Left renal cortex interstitium (tissue), 4 donors: ENCODE measurements around the gene PM20D1. TPM values are rescaled to one million over a fixed set of nuclear protein-coding genes. Genes with fewer than 3 reads are reported as not detected.

Experiments
- DNase-seq, 4 donors: peaks; one replicate each; pipeline ENCODE4 v3.0.0-alpha.2; 2013; ENCODE audit warnings: low read depth in 4 of 4, low spot score in 2 of 4, missing footprints in 1 of 4
- polyA plus RNA-seq, 4 donors: library from polyadenylated mRNA; unstranded; fragments of 120-200 nt; gene quantifications; one replicate each; pipeline ENCODE4 v1.2.1, GENCODE V29; 2013; ENCODE audit not compliant: insufficient read length in 4 of 4

Gene PM20D1
- polyA plus RNA-seq, 4 donors = 0.24 to 4.1 (median 2.2) TPM

DNA sequence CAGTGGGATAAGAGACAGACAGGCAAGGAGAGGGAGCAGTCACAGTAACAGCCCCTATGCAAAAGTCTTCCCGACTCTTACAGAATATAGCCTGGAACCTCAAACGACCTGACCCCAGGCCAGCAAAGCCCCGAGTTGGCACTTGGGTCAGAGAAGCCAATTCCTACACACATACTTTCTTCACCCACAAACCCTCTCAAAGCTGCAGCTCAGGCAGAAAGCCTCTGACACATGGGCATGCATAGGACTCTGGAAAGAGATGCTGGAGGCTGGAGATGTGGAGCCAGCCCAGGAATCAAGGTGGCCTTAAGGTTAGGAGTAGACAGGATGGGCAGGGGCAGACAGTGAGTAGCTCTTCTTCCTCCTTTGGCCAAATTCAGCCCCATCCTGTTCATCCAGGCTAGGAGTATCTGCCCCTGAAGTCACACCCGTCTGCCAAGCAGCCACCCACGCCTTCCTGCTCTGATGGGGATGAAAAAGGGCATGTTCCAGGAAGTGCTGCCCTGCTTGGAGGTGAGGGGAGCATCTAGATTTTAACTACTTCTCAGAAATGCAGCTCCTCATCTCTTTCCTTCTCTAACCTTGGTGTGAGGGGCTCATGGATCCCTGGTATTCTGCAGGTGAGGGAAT, 44.7 kb downstream of the PM20D1 start:
- DNase-seq = no peak

DNA sequence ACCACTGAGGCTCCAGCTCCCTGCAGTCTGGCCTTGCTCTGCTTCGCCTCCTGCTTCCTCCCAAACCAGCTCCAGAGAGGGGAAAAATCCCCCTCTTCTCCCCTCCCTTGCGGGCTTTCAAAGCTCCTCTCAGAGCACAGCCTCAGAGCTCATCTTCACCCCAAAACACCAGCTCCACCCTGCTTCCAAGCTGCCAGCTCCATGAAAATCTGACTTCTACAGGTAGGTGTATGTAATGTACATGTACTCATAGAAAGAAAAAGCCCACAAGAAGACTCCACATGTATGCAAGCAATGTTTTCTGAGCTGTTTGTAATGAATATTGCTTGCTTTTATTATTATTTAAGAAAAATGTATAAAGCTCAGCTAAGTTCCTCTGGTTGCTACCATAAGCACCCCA, 45.3 kb downstream of the PM20D1 start:
- DNase-seq = no peak

DNA sequence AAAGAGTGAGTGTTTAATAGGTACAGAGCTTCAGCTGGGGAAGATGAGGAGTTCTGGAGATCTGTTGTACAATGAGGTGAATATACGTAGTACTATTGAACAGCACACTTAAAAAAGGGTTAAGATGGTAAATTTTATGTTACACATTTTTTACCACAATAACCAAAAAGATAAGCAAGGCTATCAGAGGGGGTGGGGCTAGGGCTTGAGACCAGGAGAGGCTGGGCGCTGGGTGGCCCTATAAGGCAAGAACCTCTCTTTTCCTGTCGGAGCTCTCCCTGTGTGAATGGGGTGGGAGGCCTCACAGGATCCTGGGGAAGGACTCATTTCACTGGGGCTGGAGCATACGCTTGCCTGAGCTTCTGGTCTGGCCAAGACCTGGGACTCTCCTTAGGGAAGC, 45.9 kb downstream of the PM20D1 start:
- no peak for DNase-seq

DNA sequence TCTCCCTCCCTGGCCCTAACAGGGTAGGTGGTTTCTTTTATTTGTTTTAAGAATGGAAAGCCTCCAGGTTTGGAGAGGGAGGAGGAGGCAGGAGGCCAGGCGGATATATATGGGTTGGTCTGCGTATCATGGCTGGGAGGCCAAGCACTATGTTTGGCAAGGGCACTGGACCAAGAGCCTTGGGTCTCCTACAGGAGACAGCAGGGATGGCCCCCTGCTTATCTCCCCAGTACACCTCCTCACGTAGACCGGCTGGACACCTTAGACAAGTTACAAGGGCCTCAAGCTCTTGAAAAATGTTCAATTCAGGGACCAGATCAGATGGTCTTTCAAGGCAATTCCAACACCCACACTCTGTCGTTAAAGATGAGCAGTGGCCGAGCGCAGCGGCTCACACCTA, 47.9 kb downstream of the PM20D1 start:
- DNase-seq = no peak

DNA sequence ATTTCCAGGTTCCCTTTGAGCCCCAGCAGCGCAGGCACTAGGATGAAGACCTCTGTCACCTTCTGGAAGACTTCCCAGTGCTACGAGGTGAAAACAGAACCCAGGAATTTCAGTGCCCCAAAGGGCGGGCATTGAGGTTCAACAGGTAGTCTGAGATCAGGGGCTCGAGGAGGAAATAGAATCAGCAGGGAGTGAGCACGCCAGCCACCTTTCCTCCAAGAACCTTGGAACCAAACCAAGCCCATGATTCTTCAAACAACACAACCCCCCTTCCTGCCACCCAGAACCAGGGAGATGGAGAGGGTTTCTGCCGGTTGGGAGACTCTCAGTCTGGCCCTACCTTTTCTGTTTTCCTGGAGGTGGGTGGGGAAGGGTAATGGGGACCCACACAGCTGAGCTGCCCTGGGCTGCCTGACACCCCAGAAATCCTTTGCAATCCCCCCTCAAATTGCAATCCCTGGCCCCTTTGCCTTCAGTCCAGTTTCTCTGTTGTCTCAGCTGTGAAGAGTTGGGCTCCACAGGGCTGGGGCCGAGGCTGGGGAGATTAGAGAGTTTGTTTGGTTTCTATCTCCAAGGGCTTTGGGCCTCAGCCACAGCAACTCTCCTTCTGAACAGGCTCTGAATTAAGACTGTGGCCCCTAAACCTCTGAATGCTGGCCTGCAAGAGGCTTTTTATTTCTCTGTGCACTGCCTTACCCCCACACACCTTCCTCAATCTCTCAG, 48.8 kb downstream of the PM20D1 start:
- no peak for DNase-seq

DNA sequence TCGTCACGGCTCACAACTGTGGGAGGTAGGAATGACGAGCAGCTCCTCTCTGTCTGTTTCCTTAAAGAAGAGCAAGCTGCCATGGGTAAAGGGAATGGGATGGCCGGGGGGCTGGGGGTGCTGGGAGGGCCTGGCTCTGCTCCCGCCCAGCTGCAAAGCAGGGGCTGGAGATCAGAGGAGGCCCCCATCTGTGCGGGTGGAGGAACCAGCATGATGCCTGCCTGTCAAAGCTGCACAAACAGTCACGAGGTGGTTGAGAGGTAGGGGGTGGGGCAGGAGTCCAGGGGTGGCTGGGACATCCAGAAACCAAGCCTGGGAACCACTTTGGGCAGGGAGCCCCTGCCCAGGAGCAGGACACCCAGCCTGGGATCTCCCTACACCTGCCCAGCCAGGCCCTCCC, 49.5 kb downstream of the PM20D1 start:
- DNase-seq = no peak

DNA sequence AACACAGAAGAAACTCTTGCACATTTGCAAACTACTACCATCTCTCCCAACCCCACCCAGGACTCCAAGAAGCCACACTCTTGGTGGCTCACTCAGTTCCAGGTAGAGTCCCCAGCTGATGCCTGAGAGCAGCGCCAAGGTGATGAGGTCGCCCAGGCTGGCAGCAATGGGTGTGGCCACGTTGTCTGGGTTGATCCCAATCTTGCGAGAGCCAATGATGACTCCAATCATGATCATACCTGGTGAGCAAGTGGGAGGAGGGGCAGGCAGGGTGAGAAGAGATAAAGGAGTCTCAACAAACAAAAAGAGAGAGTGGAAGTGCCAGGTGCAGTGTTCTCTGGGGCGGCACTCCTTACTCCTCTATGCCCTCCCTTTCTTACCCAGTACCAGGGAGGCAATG, 51.4 kb downstream of the PM20D1 start:
- DNase-seq = no peak

DNA sequence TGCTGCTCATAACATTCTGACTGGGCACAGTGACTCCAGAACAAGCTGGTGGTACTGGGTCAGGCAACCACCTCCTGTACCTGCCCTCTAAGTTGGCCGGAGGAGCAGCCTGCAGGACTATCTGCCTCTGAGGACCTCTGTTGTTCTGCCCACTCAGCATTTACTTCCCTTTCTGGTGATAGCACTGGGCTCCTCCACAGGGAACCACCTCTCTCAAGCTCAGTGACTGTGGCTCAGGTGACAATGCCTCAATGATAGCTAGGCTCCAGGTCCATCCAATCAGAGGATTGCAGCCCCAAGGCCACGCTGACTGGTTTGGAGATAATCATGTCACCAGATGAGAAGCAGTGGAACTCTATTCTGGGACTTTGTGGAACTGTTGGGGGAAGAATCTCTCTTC, 52.8 kb downstream of the PM20D1 start:
- no peak for DNase-seq

DNA sequence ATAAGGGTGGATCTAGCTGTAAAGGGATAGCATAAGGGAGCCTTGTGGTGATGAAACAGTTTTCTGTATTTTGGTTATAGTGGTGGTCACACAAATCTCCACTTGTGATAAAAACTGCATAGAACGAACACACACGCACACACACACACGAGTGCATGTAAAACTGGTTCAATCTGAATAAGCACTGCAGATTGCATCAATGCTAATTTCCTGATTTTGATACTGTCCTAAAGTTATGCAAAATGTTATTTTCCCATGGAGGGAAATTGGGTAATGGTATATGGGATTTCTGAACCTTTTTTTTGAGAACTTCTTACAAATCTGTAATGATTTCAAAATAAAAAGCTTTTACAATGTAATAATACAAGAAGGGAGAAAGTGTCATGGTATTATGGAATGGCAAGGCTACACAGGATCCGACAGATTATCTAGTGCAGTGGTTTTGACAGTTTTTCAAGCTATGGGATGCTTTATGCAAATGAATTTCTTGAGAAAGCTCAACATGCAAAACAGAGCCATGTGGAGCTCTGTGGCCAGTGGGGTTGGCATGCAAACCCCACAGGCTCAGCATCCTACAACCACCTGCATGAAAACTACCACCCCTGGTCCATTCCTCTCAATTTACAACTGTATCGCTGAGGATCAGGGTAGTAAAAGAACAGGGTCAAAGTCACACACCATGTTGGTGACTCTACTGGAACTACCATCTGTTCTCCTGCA, 55.8 kb downstream of the PM20D1 start:
- DNase-seq = no peak

DNA sequence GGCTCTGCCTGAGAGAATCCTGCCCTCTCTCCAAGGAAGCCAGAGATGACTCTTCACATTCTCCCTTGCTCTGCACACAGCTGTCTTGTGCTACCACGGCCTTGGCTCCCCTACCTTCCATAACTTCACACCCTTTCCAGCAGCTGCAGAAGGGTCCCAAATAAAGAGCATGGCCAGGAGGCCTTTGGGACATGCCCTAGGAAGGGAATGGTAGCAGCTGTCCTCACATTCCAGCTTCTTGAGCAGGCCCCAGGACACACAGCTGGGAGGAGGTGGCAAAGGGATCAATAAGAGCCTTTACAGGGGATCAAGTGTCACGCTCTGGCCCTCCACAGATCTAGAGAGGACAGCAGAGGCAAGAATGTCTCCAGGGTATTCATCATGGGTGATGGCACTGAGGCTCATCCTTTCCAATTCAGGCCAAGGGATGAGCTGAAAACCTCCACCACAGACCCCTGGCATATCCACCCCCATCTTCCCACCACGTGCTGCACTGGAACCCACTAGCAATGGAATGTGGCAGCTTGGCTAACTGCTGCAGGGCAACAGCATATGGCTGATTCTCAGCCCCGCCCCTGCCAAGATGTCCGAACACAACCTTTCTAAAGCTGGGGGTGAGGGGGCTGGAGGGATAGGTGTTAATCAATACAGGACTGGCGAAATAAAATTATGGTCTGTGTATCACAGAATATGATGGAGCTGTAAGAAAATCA, 56.8 kb downstream of the PM20D1 start:
- DNase-seq = no peak

DNA sequence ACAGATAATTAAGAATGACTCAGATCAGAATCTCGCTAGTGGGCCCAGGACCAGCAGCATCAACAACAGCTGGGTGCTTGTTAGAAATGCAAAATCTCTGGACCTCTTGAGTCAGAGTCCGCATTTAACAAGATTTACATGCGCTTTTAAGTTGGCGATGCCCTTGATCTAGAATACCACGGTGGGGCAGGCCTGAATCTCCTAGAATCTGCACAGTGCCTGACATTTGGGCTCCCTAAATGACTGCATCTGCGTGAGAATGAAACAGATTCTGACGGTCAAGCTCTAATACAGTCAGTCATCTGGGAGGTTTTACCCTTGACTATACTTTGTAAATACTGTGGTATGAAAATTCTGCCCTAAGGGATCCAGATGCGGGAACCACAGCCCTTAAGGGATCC, 57.5 kb downstream of the PM20D1 start:
- no peak for DNase-seq

DNA sequence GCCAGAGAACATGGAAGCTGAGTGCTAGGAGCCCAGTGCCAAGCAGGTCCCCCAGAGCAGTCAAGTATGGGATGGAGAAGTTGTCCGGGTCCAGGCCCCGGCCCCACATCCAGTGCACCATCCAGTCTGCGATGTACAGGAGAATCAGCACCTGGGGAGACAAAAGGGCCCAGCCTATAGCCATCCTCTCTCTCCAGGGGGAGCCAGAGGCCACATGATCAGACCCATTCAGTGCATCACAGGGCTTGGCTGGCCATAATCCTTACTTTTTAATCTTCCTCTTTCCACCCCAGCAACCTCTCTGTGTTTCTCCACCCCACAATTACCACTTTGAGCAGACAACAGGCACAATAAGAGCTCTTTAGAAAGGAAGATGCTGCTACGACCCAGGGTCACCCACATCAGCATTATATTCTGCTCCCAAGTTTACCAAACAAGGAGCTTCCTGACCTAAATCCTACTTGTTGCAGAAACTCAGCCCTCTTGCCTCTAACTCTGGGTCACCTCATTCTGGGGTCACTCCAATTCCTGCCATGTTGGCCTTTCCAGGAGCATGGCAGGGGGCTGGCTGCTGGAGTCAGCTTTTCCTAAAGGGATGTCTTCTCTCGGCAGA, 58.3 kb downstream of the PM20D1 start:
- no peak for DNase-seq

DNA sequence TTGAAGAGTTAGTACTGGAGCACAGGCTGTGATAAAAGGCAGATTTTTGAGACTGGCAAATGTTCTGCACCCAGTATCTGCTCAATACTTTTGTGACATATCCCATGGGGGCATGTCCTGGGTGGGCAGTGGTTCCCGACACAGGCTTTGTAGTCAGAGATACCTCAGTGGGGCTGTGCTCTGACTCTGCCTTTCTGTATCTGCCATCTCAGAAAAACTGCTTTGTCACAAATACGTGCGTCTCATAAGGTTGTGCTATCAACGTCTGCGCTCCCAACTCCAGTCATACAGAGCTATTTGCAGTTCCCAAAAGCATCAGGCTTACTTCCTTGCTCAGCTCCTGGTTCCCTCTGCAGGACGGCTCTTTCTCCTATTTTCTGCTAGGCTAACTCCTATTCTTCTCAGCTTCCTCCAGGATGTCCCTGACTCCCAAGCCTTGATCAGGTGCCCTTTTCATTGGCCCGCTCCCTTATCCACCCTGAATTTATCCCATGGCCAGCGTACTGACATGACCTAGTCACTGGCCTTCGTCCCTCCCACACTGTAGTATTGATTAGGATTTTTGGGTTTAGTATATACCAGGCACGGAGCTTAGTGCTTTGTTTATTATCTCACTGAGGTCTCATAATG, 62.5 kb downstream of the PM20D1 start:
- no peak for DNase-seq

DNA sequence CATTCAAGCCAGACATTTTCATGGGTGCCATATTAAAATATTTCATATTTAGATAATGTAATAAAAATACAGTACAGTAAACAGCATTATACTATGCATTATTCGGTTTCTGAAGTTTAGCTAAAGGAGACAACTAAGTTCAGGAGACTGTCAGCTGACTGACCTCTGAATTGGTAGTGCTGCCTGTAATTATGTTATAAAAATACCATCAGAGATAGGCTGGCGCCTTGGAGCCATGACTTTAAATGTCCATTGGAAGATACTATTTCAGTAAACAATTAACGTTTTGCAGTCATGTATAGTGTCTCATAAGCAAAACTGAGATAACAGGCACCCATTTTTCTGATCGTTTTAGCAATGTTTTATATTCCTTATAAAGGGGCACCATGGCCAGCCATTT, 63.3 kb downstream of the PM20D1 start:
- DNase-seq = no peak

DNA sequence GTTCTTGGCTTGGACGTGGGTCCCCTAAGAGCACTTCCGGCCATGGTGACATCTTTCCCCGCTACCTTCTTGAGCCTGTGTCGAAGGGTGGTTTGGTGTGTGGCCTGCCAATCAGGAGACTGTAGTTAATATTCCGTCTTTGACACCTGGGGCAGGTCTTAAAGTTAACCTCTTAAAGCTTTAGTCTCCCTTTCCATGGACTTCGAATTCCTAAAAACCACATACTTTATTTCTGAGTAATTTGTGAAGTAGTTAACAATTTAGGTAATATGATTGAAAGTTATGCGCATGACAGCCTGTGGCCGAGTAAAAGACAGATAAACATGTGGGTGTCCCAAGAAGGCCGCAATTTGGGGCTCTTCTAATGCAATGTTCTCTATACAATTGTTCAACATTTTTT, 64.5 kb downstream of the PM20D1 start:
- DNase-seq = no peak

DNA sequence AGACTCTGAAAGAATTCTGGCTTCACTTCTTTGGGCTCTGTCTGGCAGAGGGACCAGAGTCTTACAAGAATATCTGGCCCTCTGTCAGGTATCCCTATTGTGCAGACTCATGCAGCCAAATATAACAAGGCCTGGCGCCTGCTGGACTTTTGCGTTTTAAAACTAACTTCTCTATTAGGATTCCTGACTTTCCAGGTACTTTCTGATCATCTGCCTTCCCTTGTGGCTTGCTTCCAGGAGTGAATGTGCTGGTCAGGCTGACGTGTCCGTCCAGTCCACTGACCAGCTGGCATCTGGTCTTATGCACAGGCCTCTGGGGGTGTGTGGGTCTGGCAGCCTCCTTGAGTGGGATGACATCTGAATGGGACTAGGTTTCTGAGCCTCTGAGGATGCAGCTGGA, 66.0 kb downstream of the PM20D1 start:
- no peak for DNase-seq

DNA sequence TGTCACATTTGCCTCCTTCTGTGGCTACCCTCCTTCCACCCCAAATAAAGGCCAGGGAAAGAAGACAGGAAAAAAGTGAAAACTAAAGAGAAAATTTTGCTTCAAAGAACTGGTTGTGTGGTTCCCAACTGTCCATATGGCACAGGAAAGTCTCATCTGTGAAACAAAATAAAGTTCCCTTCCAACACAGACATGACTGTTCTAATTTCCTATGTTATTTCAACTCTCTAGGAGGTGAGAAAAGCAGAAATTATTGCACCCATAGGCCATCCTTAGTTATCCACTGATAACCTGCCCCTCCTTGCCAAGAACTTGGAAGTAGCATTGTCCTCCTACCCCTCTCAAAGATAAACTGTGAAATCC, 66.5 kb downstream of the PM20D1 start:
- no peak for DNase-seq

DNA sequence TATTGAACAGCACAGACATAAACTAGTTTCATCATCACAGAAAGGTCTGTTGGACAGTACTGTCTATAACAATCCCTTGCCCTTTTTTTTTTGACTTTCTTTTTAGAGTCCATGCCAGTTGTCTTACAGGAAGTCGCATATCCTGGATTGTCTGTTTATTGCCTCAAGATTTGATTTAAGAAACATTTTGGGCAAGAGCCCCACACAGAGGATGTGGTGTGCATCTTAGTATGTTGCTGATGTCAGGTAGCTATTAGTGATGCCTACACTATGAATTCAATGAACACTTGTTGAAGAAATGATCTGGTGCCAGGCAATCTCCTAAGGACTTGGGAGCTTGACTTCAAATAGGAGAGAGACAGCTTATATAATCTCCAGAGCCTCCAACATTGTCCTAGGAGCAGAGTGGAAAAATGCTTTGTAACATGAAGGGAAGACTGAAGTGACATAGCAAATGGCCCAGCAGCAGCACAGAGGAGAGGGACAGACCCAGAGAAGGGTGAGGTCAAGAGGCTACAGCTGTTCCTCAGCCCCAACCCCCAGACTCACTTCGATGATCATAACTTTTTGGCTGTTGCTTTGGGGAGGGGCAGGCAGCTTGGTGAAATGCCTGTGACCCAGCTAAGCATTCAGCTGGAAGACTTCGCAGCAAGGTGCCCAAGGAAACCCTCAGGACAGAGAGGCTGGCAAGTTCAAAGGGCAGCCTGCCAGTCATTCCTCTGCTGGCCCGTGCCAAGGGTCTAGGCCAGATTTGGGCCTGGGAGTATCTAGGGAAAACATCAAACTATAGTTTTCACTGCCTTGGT, 67.1 kb downstream of the PM20D1 start:
- no peak for DNase-seq

DNA sequence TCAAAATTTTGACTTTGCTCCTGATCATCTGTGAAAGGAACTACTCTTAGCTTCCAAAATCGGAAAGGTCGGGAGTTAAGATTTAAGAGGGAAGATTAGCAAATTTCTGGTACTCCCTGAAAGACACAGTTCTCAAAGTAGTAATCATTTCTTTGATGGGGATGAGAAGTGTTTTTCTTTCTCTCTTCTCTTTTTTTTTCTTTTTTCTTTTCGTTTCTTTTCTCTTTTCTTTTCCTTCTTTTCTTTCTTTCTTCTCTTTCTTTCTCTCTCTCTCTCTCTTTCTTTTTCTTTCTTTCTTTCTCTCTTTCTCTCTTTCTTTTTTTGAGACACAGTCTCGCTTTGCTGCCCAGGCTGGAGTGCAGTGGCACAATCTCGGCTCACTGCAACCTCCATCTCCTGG, 69.6 kb downstream of the PM20D1 start:
- DNase-seq = no peak
